LNCAP (cell line): ENCODE data around the gene MLLT6.

Experiments used
- TF ChIP-seq, protein P1 (sequence below): fragments of 450-650 bp; IDR thresholded peaks from 2 replicates; pipeline ENCODE4 v1.5.1; 2017; ENCODE audit warnings: mild to moderate bottlenecking

Gene MLLT6

DNA sequence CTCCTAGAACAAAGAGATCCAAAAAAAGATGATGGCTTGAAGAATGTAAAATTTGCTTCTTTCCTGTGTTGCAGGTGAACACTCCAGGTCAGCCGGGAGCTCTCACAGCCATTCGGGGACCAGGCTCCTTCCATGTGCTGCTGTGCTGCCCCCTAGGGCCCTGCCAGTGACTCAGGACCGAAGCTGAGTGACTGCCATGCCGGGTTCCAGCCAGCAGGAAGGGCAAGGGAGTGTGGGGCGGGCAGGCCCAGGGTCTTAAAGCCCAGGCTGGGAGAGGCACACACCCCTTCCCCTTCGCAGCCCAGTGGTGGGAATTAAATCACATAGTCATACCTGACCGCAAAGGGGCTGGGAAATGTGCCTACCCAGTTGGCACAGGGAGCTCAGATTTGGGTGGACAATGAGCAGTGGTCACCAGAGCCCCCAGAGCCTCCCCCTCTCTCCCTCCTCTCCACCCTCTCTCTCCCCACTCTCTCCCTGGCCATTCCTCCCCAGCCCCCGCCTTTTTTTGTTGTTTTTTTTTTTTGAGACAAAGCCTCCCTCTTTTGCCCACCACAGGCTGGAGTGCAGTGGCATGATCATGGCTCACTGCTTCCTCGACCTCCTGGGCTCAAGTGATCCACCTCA, 41.8 kb upstream of the MLLT6 start:
- TF ChIP-seq, protein P1, sequence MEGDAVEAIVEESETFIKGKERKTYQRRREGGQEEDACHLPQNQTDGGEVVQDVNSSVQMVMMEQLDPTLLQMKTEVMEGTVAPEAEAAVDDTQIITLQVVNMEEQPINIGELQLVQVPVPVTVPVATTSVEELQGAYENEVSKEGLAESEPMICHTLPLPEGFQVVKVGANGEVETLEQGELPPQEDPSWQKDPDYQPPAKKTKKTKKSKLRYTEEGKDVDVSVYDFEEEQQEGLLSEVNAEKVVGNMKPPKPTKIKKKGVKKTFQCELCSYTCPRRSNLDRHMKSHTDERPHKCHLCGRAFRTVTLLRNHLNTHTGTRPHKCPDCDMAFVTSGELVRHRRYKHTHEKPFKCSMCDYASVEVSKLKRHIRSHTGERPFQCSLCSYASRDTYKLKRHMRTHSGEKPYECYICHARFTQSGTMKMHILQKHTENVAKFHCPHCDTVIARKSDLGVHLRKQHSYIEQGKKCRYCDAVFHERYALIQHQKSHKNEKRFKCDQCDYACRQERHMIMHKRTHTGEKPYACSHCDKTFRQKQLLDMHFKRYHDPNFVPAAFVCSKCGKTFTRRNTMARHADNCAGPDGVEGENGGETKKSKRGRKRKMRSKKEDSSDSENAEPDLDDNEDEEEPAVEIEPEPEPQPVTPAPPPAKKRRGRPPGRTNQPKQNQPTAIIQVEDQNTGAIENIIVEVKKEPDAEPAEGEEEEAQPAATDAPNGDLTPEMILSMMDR, result peak; percentile 91

DNA sequence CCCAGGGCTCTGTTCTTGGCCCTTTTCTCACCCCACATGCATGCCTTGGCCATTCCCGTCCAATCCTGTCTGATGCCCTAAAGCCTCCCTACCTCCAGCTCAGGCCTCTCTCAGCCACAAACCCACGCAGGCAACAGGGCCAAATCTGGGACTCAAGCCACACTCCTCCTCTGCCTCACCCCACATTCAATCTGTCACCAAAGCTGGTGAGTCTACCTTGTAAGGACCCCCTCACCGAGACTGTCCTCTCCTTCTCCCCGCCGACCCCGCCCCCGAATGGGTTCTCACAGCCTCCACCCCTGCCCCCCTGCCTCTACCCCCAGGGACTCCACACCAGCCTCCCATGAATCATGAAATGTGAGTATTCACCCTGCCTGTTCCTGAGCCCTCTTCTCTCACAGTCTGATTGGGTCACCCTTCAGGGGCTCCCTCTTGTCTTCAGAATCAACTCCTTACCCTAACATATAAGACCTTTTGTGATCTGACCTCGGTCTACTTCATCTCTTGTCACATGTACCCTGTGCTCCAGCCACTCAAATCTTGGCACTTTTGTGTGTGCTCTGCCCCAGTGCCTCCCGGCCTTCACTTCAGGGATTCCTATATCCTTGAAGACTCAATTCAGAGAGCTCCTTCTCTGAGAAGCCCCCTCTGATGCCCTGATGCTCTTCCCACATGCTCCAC, 41.0 kb upstream of the MLLT6 start:
- TF ChIP-seq, protein P1, result no peak

DNA sequence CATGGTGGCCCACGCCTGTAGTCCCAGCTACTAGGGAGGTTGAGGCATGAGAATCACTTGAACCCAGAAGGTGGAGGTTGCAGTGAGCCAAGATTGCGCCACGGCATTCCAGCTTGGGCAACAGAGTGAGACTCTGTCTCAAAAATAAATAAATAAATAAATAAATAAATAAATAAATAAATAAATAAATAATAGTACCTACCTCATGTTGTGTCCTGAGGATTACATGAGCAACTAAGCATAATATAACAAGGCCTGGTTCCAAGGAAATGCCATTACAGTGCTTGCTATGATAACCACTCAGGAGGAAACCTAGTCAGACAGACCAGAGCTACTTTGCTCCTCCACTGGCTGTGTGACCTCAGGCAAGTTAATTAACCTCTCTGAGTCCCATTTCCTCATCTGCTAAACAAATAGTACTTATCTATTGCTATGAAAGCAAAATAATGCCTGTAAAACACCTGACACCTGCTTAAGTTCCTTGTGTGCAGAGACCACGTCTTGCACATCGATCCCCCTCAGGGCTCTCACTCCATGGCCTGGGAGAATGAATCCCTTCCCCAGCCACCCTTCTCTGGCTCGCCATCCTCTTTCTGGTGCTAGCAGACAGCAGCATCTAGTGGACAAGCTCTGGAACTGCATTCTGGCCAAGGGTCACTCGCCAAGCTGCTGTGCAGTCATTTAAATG, 37.8 kb upstream of the MLLT6 start:
- TF ChIP-seq, protein P1, result peak; percentile 100

DNA sequence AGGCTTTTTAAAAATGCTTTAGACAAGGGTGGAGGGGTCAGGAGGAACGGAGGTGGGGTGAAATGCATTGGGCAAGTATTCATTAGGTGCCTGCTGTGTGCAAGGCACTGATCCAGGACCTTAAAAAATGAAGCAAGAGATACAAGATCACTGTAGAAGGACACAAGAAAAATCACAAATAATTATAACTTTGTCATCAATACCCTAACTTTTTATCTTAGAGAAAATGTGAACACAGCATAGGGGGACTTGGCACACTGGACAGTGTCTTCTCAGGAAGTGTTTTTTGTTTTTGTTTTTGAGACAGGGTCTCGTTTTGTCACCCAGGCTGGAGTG, 37.3 kb upstream of the MLLT6 start:
- TF ChIP-seq, protein P1, result 0 out of 2 replicates have a peak, but pooled peaks have one; percentile 6

DNA sequence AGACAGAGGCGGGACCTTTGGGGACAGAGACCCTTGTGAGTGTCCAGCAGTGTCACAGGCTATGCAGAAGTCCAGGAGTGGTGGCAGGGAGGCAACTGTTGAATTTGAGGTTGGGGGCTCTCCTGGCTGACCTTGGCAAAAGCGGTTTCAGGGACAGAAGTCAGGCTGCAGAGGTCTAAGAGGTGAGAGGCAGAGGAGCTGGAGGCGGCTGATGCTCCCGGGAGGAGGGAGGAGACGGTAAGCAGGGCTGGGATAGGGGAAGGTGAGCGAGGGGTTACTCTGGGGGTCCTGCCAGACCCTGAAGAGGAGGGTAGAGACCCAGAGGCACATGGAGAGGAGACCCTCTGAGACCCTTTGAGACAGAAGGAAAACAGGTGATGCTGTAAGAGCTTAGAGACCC, 35.6 kb upstream of the MLLT6 start:
- TF ChIP-seq, protein P1, result no peak

DNA sequence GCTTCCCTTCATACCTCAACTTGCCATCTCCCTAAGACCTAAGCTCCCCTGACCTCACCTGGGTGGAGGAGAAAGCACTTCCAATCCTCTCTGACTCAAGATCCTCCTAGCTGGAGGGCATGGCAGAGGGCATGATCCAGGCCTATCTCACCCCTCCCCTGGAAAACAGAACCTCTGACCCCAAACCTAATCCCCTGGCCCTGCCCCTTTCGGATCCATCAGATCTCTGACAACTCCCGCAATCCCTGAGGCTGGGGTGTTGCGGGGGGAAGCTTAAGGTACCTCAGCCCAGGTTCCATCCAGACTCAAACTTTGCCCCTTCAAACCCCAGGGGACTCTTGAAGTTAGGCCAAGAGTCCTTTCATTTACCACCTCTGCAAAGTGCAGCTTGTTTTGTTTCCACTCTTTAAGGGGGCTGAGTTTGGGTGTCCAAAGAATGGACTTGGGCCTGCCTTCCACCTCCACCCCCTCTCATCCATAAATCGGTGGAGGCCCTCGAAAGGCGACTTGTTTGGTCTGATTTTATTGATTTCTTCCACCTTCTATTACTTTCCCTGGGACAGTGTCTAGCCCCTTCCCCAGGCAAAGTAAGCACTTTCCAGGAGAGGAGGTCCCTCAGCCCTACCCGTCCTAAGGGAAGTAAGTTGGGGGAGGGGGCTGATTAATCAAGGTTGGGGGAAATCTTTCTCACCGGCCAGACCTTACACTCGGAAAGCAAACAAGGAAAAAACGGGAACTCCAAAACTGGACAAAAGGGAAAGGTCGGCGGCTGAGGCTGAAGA, 32.9 kb upstream of the MLLT6 start:
- TF ChIP-seq, protein P1, result no peak
